ENCODE measurements around the gene LTBP1. TPM values are rescaled to one million over a fixed set of nuclear protein-coding genes. Genes with fewer than 3 reads are reported as not detected.

Gene LTBP1
- total RNA-seq, 1 donor from 2014 or later = 246 TPM

DNA sequence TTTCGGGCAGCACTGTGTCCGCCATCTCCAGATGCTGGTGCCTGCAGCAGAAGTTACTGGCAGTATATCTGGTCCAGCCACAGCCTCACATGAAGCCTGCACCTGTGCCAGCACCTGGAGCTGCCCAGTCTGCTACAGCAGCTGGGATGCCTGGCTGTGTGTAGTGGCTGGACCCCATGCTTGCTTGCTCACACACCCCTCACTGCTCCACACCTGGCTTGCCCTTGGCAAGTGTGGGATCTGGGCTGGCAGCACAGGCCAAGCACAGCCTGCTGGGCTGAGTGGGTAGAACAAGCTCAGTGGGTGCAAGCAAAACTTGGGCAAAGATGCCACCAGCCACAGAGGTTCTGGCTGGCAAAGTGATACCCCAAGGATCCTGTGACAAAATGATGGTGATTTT is 320.3 kb downstream of the LTBP1 start:
- DNase-seq (ENCODE audit: low spot score) = no peak

DNA sequence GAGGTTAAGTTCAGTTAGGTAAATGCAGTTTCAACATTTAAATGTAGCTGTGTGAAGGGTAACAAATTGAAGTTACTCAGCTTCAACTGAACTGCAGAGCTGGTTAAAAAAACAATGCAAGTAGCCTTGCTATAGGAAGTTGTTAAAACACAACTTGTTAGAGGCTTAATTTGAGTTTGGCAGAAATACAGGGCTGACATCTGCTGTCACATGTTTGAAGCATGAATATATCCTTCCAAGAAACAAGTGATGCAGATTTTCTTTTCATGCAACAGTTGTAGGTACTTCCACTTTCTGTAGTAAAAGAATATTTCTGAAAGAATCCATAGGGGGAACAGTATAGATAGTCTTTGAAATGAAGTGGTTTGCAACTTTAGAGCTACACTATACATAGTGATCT is 321.0 kb downstream of the LTBP1 start:
- peak; percentile 13 for DNase-seq (ENCODE audit: low spot score)

- DNase-seq (ENCODE audit: low spot score) = no peak
Observed at GRCh38 chr2:33268246-33268831, 321.6 kb downstream of the LTBP1 start.

GRCh38 chr2:33272001-33272400 is 325.2 kb downstream of the LTBP1 start:
- no peak for DNase-seq (ENCODE audit: low spot score)

DNA sequence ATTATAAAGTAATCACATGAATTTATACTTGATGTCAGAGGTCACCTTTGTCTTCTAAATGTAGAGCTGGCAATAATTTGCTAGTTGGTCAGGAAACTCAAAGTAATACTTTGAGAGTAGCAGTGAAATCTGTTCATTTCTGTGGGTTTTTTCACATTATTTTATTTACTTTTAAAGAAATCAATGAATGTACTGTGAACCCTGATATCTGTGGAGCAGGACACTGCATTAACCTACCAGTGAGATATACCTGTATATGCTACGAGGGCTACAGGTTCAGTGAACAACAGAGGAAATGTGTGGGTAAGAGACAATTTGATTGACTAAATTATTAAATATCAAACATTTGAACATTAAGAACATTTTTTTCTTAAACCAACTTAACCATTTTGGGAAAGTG is 326.7 kb downstream of the LTBP1 start:
- no peak for DNase-seq (ENCODE audit: low spot score)

DNA sequence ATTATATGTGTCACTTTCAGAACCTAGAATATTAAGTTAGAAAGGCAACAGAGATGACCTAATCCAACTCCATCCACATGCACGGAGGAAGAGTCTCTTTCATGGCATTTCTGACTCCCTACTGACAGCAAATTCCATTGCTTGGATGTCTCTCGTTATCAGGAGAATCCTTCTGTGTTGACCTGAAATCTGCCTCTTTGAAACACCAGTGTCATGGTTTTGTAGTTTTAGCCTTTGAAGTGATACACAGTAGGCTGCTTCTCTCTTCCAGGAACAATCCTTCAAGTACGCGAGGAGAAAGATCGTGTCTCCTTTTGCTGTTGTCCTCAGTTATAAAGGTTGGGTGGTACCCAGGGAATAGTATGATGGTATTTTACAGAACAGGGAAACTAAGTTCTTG is 327.8 kb downstream of the LTBP1 start:
- DNase-seq (ENCODE audit: low spot score) = no peak

GRCh38 chr2:33275689-33276444 is 329.1 kb downstream of the LTBP1 start:
- DNase-seq (ENCODE audit: low spot score) = no peak

DNA sequence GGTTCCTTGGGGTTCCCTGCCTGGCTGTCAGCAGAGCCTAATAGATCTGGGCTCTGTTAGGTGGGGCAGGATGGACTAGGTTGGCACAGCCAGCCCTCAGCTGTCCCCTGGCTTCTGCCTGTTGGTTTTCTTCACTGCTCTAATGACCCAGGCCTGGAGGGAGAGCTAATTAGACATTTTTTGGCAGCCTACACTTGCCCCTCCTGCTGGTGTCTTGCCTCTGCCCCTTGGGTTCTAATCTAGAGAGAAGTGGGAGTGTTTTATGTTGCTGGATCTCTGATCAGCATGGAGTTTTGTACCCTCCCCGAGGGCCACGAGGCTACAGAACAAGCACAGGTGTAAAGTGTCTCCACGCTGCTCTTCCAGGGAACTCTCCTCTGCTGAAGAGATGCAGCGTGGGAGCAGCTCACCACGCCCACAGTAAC is 330.3 kb downstream of the LTBP1 start:
- DNase-seq (ENCODE audit: low spot score) = no peak

DNA sequence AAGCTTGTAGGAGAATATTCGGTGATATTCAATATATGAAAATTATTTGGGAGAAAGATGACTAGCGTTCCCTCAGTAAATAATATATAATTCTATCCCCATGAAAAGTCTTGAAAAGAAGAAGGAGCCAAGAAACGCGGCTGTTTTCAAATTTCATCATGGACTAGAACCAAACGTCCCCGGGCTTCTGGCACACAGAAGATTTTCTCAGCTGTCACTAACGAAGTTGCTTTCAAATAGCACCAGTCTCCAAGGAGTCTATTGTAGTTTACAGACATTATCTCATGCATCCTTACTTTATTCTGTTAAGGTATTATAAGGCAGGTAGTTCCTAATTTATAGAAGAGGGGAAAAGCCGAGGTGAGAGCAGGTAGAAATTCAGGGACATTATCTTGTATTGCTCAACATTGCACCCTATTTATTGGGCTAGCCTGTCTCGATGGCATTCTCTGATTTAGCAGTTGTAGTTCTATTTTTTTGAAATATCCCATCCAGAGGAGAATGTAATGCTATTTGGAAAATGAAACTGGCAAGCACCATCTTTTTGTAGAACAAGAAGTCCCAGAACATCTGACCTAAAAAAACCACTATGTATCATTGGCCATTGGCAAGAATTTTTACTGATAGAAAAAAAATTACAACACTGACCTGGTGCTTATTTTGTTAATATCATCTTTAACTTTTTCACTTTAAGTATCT is 331.6 kb downstream of the LTBP1 start:
- no peak for DNase-seq (ENCODE audit: low spot score)

- DNase-seq (ENCODE audit: low spot score) = no peak
Observed at GRCh38 chr2:33284287-33284686, 337.5 kb downstream of the LTBP1 start.

GRCh38 chr2:33287507-33288005 is 340.8 kb downstream of the LTBP1 start:
- no peak for DNase-seq (ENCODE audit: low spot score)

DNA sequence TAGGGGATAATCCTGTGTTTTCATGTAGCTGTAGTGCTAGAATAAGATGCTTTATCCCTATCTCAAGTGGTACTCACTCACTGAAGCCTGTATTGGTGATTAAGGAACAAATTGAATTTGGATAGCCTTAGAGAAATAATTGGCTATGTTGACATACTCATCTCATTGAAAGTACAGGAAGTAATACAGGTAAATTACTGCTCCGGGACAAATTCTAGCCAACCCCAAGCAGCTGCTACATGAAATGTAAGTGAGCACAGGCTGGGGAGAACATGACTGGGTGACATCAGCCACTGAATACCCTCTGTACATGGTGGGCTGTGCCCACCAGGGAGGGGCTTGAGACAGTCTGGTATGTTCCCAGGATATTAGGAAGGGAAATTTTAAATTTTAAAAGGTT is 341.3 kb downstream of the LTBP1 start:
- DNase-seq (ENCODE audit: low spot score) = no peak

GRCh38 chr2:33289961-33290360 is 343.2 kb downstream of the LTBP1 start:
- no peak for DNase-seq (ENCODE audit: low spot score)

- DNase-seq (ENCODE audit: low spot score) = peak; percentile 64
Observed at GRCh38 chr2:33291278-33292013, 344.7 kb downstream of the LTBP1 start.

GRCh38 chr2:33292063-33292462 is 345.3 kb downstream of the LTBP1 start:
- DNase-seq (ENCODE audit: low spot score) = no peak

- no peak for DNase-seq (ENCODE audit: low spot score)
Observed at GRCh38 chr2:33292981-33293595, 346.3 kb downstream of the LTBP1 start.

- DNase-seq (ENCODE audit: low spot score) = no peak
Observed at GRCh38 chr2:33298233-33298632, 351.5 kb downstream of the LTBP1 start.

DNA sequence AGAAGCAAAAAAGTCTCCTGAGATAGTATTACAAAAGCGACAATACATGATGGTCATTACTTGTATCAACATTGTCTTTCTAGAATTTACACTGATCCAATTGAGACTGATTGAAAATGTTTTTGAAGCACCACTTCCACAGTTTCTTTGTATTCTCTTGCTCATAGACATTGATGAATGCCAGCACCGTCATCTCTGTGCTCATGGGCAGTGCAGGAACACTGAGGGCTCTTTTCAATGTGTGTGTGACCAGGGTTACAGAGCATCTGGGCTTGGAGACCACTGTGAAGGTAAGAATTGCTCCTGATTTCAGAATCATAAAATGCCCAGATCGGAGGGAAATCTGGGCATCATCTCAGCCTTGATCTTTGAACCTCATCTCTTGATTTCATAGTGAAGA is 354.6 kb downstream of the LTBP1 start:
- no peak for DNase-seq (ENCODE audit: low spot score)

DNA sequence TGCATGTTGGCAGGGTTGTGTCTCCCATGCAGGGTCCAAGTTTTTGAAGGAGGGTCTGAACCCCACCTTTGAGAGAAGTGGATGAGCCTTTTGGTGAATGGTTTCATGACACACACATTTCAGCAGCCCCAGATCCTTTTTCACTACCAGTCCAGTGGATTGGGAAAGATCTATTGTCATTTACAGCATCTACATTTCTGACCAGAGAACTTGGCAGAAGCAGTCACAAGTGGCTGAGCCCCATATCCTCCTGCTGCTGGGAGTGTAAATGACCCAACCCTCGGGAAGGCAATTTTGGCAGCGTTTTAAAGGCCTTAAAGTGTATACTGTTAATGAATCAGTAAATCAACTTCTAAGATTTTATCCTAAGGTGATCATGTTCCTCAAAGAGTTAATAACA is 355.6 kb downstream of the LTBP1 start:
- no peak for DNase-seq (ENCODE audit: low spot score)

DNA sequence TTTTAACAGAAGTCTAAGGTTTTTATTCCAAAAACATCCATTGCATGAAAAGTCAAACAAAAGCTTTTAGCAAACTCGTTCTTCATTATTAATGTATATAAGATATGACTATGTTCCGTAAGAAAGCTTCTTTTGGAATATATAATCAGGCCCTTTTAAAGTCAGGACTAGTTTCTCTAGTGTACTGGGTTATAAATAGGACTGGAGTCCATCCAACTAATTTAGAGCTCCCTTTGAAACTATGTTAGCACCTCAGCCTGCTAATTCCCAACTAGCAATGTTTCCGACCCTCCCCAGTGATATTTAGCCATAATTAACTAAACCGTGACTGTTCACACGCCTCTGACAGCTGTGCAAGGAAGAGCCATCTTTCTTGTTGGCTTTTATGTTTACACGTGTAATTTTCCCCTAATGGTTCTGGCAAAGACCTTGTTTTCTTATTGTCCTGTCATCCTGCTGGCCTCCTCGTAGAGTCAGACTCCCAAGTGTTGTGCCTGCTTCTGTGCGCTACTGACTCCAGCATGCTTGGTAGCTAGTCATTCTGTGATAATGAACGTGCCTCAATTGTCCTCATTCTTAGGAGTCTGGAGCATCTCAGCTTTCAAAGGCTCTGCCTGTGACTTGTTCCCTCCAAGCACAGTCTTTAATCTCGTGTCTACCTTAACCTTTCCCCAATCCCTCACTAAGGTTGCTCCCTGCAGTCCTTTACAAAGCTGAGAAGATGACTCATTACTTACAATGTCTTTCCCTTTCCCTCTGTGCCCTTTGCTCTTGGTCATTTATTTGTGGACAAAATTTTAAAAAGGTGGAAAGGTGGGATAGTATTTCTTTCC is 357.5 kb downstream of the LTBP1 start:
- no peak for DNase-seq (ENCODE audit: low spot score)

Measured in umbilical cord (tissue), 2 donors.